Prostate gland (tissue), 2 donors: ENCODE data around the gene NRXN3.

Source experiments
- CTCF ChIP-seq, 4 experiments: fragments of 200-600 bp in 2 of 4; fragments of 450-650 bp in 2 of 4; sonication (generic) in 2 of 4; IDR thresholded peaks; 1 replicate in 3 of 4; 2 replicates in 1 of 4; pipeline ENCODE4 v1.5.1; 2016 to 2019; ENCODE audit warnings: antibody characterized with exemption in 4 of 4, mild to moderate bottlenecking in 2 of 4, moderate library complexity in 2 of 4
- POLR2A ChIP-seq: fragments of 450-650 bp; IDR thresholded peaks from one replicate; pipeline ENCODE4 v1.6.1; 2016; ENCODE audit warnings: antibody characterized with exemption, mild to moderate bottlenecking
- POLR2AphosphoS5 ChIP-seq: sonication (generic); formaldehyde crosslinking; IDR thresholded peaks from one replicate; pipeline ENCODE4 v1.6.1; 2017; ENCODE audit warnings: antibody characterized with exemption

GRCh38 chr14:79734656-79735055, 1564.5 kb downstream of the NRXN3 start:
- no peak for TF ChIP-seq CTCF (IDR thresholded peaks at IDR 0.05)
- no peak for TF ChIP-seq POLR2A
- TF ChIP-seq POLR2AphosphoS5 = no peak
